Activated CD4-positive, alpha-beta T cell treated with anti-CD3 and anti-CD28 coated beads for 48 hours (primary cell): ENCODE data around the gene GPR26.

Experiments
- DNase-seq: peaks from one replicate; pipeline ENCODE4 v3.0.0-alpha.2; 2020

GPR26 gene

DNA sequence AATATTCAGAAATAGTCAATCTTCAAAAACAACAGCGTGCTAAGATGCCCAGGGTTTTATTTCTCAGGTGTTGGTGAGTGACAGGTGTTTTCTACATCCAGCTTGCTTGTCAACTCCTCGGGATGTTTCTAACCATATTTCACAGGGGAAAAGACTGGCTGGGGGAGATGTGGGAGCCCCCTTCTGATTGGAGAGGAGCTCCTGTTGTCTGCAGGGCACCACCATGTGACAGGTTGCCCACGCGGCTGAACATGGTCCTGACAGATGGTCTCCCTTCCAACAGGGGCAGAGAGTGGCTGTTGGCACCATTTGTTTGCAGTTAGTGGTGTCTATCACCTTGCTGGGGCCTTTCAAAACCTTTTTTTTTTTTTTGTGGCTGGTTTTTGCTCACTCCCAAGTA lies 16.5 kb upstream of the GPR26 start:
- no peak for DNase-seq

DNA sequence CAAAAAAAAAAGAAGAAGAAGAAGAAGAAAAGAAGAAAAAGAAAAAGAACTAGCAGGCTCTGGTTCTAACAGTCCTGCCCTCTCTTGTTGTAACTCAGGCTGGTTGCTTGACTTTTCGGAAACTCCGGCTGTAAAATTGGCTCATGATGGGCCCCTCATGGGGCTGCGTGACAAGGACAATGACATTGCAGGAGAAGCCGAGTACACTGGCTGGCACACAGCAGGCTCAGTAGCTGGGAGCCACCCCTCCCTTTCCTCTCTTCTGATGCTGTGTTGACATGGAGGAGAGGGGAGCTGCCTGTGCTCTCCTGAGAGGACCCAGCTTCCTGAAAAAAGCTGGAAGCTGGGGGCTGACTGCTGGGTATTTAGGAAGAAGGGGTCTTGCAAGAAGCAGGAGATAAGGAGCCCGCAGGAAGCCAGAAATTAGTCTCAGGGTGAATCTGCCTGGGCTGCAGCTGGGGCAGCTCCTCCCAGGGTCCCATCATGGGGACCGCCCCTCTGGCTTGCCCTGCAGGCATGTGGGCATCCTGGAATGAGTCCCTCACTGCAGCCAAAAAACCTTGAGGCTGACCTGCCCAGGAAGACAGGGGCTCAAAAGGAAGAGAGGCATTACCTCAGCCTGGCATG lies 14.6 kb upstream of the GPR26 start:
- no peak for DNase-seq

DNA sequence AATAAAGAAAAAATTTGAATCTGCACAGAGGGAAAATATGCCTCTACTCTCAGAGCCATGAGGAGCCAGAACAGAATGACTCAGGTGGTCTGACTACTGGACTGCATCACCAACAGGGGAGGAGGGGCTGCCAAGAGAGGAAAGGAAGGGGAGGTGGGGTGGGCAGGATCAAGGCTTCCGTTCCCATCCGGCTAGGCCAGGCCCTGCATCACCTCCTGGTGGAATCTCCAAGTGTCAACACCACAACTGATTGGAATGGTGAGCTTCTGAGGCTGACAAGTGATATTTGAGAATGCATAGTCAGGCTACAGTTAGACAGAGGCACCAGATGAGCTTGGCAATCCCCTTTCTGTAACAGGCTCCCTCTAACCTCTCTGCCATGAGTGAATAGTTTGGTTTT lies 10.4 kb upstream of the GPR26 start:
- DNase-seq: no peak

DNA sequence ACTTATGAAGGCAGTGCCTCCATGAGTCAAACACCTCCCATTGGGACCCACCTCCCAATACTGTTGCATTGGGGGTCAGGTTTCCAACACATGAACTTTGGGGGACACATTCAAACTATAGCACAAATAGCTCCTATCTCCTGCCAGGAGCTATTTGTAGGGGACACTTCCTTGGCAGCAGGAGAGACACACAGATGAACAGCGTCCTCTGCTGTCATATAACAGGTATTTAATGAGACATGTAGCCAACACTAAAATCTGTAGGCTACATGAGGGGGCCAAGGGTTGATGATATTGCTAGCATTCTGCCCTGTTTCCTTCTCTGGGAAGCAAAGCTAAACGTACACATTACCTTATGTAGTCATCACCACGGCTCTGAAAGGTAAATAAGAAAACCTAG lies 2.6 kb upstream of the GPR26 start:
- no peak for DNase-seq

DNA sequence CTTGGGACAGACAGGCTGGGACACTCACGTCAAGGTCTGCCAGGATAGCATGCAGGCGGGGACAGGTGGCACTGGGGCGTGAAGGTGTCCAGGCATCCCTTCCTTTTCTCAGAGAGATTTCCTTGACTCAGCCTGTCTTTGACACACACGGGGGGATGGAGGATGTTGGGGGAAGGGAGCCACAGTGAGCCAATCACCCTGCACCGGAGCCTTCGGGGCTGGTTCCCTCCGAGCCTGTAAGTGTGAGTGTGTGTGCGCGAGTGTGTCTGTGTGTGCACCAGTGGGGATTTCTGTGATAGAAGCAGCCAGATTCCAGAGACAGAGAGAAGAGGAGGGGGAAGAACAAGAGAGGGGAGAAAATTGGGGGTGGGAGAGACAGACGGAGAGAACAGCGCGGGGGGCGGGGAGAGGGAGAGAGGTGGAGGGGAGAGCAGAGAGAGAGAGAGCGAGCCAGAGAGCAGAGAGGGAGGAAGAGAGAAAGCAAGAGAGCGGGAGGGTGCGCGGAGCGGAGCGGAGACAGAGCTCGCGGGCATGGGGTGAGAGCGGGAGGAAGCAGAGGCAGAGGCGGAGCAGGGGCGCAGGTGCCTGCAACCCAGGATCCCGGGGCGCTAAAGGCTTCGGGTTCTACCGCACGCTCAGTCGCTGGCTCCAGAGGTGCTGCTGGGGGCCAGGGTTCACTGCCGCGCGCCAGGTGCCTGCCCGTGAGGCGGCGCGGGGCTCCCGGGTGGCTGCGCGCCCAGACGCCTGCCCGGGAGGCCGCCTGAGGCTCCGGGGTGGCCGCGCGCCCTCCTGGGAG lies 466 bp upstream of the GPR26 start:
- DNase-seq: no peak

DNA sequence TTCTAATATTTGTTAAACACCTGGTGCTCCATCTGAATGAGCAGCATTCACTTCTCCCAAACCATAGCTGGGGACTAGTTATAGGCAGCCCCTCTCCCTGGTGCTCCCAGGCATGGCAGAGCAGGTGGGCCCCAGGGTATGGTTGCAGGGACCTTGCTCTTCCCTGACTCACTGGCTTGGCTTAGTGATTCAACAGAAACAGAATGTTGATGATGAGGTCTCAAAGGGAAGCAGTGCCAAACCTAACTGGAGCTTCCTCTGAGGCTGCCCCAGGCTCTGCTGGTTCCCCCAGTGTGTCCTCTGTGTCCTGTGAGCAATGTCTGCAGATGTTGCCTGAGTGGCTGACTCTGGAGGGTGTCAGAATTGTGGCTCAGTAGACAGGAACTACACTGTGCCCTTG lies 3.7 kb downstream of the GPR26 start:
- no peak for DNase-seq

DNA sequence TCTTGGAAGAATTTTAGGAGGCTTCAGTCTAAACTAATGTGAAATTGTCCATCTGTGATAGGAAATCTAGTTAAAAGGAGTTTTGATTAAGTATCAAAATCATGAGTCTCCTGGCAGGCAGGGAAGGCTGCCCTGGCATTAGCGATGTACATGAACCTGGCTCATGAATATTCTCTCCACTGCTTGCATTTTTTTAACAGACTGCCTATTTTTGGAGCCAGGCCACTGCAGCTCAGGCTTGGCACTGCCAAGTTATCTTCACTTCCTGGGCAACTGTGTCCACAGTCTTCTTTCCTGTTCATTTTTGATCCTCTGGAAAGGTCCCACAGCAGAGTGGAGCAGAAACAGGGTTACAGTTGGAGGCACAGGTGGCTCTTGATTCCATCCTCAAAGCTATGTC lies 7.0 kb downstream of the GPR26 start:
- no peak for DNase-seq

DNA sequence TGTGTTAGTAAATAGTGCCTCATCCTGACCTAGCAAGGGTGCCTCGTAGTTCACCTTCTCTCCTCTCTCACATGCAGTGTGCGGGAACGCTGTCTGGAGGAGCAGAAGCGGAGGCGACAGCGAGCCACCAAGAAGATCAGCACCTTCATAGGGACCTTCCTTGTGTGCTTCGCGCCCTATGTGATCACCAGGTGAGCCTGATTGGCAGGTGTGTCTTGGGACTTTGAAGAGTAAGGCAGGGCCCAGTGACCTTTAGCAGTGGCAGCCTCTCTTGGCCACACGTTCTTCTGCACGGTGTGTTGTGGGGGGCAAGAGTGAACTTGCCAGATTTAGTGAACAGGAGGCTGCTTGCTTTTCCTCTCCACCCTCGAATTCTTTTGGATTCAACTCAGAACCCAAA lies 8.6 kb downstream of the GPR26 start:
- DNase-seq: no peak

DNA sequence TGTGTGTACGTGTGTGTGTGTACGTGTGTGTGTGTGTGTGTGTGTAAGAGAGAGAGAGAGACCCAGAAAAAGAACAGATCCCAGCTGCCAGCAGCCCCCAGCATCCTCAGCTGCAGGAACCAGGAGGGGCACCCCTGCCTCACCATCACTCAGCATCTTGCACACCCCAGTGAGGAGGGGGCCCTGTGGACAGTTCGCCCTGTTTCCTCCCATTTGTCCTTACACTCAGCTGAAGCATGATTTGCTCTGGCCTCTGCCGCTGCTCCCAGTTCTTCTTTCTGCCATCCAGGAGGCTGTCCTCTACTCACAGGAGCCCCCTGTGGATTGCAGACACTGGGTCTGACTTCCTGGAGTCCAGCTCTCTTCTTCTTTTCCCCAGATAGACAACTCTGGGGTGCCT lies 9.7 kb downstream of the GPR26 start:
- DNase-seq: no peak

DNA sequence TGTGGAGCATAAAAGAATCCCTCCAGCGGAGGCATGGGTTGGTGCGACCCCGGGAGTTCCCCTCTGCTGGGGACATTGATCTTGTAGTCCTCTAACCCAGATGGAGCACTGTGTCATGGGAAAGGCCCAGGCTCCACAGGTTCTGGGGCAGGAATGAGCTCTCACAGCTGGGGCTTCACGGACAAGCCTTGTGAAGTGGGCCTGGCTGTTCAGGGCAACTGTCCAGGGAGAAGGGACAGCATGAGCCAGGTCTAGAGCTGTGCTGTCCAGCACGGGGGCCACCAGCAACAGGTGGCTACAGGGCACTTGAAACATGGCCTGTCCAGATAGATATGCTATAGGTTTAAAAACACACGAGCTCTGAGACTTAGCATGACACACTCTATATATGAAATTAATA lies 11.4 kb downstream of the GPR26 start:
- DNase-seq: no peak

DNA sequence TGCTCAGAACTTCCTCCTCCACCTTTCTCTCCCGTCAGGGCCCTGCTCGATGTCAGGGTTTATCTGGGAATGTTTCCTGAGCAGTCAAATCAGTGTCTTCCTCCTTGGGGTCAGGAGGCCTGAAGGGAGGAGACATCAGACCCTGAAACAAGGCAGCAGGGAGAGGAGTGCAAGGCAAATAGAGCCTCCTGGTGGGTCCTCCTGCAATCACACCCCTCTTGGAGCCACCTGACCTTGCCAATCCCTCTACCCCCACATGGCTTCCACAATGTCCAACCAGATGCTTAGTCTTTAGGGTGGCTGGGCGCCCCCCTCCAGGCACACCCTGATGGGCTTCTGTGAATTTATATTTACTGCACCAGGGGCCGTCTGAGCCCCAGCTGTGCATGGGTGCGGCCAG lies 12.2 kb downstream of the GPR26 start:
- DNase-seq: no peak

DNA sequence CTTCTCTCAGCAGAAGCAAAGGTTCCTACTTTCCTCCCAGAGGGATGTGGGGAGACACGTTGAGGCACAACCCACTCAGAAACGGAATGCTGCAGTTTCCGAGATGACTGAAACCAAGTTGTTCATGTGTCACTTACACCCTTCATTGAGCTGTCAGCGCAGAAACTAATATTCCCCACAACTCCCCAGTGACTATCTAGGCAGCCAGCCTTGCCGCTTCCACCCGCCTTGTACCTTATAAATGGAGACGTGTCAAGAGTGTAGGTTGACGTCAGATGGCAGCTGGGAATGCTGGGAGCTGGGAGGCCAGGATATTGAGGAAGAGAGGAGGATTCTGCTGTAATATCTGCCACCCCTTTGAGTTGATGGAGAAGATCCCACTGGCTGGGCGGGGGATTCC lies 15.1 kb downstream of the GPR26 start:
- no peak for DNase-seq

DNA sequence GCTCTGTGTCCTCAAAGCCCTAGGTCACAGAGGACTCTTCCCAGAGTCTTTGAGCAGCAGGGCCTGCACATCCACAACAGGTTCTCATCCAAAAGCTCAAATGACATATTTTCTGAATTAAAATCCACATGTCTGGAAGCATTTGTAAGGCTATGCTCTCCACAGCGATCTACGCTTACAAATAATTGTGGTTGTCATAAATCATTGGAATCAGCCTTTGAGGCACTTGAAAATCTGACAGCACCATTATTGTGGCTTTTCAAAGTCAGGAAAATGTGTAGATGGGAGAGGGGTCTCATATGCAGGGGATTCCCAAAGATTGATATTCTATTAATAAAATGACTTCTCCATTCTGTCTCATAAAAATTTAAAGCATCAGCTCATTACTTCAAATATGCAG lies 16.3 kb downstream of the GPR26 start:
- DNase-seq: no peak

DNA sequence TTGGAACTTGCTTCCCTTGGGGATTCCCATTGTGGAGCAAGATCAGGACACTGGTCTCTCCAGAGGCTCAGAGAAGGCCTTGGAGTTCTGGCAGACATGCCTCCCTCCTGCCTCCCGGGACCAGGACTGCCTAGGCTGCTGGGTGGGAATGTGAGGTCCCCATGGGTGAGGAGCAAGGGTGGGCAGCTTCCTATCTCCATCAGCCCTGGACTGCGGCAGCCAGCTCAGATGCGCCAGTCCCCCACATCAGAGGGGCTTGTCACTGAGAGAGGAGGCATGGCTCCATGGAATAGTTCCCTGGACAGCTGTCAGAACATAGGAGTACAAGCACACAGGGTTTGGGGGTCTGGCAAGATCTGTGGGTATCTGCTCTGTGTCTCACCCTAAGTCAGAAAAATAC lies 17.3 kb downstream of the GPR26 start:
- DNase-seq: no peak

DNA sequence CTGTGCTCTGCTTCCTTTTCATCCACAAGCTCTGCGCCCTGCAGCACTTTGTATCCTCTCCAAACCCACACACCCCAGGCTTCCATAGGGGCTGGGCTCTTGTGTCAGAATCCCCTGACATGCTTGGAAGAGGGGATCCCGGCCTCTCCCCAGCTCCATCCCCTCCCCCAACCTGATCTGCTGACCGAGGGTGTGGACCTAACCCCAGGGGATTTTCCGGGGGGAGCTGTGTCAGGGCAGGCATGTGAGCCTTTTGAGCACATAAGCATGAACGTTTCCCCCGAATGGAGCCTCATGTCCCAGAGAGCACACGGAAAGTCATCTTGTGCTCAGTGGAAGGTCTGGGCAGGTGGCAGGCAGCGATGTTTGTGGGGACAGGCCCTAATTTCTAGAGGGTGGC lies 17.7 kb downstream of the GPR26 start:
- no peak for DNase-seq

DNA sequence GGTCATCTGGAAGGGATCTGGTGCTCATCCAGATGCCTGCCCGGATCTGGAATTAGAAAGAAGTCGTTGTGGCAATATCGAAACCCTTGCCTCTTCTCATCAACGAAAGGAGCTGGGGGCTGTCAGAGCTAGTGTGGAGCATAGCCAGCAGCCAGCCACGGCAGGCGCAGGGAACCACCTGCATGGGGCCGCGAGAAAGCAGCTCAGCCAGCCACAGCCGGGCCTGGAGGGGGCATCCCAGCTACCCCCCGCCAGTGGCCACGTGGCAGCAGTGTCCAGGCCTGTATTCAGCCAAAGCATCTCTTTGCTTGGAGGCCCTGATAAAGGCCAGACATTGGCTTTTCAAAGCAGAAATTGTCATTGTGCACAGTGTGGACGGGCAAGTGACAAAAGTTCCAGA lies 19.1 kb downstream of the GPR26 start:
- no peak for DNase-seq

DNA sequence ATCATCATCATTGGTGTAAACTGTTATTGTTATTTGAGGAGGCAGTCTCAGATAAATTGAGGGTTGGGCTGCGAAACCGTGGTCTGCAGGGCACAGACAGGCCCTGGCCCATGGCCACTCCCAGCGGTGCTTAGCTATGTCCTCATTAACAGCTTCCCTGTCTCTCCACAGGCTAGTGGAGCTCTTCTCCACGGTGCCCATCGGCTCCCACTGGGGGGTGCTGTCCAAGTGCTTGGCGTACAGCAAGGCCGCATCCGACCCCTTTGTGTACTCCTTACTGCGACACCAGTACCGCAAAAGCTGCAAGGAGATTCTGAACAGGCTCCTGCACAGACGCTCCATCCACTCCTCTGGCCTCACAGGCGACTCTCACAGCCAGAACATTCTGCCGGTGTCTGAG lies 21.6 kb downstream of the GPR26 start:
- no peak for DNase-seq

DNA sequence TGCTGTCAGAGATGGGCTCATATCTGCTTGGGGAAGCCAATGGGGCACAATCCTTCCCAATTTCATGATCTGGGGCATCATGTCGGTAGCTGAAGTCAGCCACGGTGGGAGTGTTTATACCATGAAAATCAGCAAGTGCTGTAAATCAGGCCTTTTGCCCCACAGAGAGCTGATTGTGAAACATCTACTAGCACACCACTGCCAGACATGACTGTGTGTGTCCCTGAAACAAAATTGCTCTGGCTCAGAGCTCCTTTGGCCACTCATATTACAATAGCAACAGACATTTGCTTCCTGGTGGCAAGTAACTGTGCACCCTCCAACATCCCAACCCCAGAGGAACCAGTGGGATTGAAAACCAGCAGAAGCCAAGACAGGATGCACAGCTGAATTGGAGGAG lies 23.7 kb downstream of the GPR26 start:
- DNase-seq: no peak

DNA sequence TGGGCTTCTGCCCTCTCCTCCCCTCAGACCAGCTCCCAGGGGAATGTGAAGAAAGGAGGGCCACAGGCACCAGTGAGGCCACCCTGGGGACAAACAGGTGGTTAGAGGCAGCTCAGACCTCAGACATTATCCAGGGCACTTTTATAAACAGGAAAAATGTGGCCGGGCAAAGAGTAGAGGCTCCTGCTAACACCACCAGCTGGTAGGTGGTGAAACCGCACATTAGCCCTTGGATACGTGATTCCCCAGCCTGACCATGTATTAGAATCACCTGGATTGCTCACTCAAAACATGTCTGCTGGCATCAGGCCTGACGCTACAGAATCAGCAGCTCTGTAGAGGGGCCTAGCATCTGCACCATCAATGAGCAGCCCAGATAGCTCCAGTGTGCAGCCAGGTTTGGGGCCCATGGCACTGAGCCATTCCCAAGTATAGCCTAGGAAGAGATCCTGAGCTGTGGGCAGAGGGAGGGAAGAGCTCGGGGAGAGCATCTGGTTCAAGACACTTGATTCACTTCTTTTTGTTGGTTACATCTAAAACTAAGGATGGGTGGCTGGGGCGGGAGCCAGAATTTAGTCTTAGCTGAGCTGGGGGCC lies 37.1 kb downstream of the GPR26 start:
- no peak for DNase-seq

DNA sequence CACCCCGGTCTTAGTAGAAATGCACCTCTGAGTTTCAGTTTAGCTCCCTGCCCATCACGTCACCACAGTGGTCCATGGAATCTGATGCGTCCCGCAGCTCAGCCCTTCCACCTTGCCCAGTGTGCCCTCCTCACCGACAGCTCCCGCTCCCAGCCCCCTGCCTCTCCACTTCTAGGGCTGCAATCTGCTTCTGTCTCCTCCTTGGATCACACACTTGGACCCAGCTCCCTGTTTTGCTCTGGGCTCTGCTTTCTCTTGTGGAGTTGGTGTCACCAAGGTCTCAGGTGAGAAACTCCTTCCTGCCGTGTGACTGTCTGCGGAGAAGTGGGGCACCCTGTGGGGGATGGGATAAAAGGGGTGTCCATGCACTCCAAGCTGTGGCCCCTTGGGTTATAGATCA lies 37.9 kb downstream of the GPR26 start:
- DNase-seq: no peak

DNA sequence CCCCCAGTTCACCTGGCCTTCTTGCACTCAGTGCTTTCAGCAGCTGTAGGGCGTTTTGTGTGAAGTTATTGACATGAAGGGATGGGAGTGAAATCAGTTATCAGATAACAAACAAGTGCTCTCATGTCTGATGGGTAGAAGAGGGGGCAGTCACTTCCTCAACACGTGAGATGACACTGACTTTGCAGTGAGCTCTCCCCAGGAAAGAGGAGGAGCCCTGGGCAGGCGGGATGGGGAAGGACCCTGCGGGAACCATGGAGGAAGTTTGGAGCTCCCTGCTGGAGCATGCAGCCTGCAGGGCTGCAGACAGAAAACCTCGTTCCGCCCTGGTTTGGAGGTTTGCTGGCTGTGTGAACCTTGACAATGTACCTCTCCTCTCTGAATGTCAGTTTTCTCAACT lies 38.7 kb downstream of the GPR26 start:
- DNase-seq: no peak

DNA sequence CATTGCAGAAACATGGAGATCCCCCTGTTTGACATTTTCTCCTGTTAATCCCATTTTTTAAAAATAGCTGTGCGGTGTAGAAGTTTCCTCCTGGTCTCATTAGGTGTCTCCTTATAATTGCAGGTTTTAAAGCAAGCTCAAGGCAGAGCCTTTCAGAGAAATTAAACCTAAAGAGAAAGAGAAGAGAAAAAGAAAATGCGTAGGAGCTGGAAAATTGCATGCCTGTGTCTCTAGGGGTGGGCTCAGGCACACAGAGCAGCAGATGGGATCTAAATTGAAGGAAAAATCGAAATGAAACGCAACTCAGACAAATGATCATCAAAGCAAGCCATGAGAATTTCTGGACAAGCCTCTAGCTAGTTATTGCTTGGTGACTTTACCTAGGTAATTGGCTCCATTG lies 40.1 kb downstream of the GPR26 start:
- DNase-seq: no peak

DNA sequence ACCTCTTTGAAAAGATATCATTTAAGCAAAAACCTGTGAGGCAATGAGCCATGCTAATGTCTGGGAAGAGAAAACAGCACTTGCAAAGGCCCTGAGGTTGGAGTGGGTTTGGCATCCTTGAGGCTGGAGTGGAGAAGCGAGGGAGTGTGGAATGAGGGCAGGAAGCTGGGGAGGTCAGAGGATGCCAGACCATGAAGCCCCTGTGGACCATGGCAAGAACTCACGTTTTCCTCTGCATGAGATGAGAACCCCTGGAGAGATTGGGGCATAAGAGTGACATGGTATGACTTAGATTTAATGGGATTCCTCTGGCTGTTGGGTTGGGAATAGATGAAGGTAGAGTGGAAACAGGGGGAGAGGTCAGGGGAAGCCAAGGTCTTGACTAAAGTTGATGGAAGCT lies 49.4 kb downstream of the GPR26 start:
- no peak for DNase-seq

DNA sequence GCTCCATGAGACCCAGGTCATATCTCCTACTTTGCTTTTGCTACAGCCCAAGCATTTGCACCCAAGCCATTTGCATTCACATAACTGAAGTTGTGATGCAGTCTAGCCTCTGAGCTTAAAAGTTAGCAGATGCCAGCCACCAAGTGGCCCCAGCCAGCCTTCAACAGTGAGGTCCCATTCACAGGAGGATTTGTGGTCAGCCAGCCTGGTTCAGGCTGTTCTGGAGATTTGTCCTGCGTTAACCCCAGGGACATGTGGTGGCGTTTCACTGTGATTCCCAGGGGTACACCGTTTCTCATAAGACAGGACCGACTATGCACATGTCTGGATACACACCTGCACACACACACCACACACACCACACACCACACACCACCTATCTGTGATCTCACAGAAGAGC lies 51.2 kb downstream of the GPR26 start:
- no peak for DNase-seq
